Measurements from ENCODE around the gene NAPA.
A peak's percentile ranks its signal among the peaks of the same experiment; 100 is the strongest.

The NAPA gene

GRCh38 chr19:47445937-47446402 is 68.9 kb downstream of the NAPA start:
- Histone ChIP-seq H3K4me3 (ENCODE audit: low read length in 2 of 2) (peak overlapping the region in 1 of 2 donors; percentile 48), H3K9me3 (ENCODE audit: control insufficient read depth in 2 of 2, low read length in 2 of 2) (no peaks in the 10 kb centered on the region), H3K27ac (ENCODE audit: low read depth in 2 of 2, low read length in 2 of 2) (no peak overlapping the region), H3K36me3 (ENCODE audit: control insufficient read depth in 2 of 2, insufficient read depth in 2 of 2, low read length in 2 of 2) (no peaks in the 10 kb centered on the region), H3K9ac (ENCODE audit: low read depth in 1 of 2, low read length in 2 of 2) (no peak overlapping the region), H3K4me1 (ENCODE audit: control insufficient read depth in 2 of 2, insufficient read depth in 2 of 2, low read length in 2 of 2) (peaks cover 0 to 3% of the 10 kb centered on the region in 2 donors), H3K27me3 (ENCODE audit: control insufficient read depth in 2 of 2, insufficient read depth in 2 of 2, low read length in 2 of 2) (peaks cover 46 to 50% of the 10 kb centered on the region in 2 donors)

- Histone ChIP-seq H3K27me3 (ENCODE audit: control insufficient read depth in 2 of 2, insufficient read depth in 2 of 2, low read length in 2 of 2) (peaks cover 44 to 50% of the 10 kb centered on the region in 2 donors), H3K4me1 (ENCODE audit: control insufficient read depth in 2 of 2, insufficient read depth in 2 of 2, low read length in 2 of 2) (peaks cover 0 to 3% of the 10 kb centered on the region in 2 donors), H3K4me3 (ENCODE audit: low read length in 2 of 2) (peak overlapping the region in 1 of 2 donors; percentile 48), H3K9ac (ENCODE audit: low read depth in 1 of 2, low read length in 2 of 2) (no peak overlapping the region), H3K27ac (ENCODE audit: low read depth in 2 of 2, low read length in 2 of 2) (no peak overlapping the region), H3K9me3 (ENCODE audit: control insufficient read depth in 2 of 2, low read length in 2 of 2) (no peaks in the 10 kb centered on the region), H3K36me3 (ENCODE audit: control insufficient read depth in 2 of 2, insufficient read depth in 2 of 2, low read length in 2 of 2) (no peaks in the 10 kb centered on the region)
Measured at GRCh38 chr19:47445527-47445926, 69.3 kb downstream of the NAPA start.

- Histone ChIP-seq H3K4me1 (ENCODE audit: control insufficient read depth in 2 of 2, insufficient read depth in 2 of 2, low read length in 2 of 2) (peaks cover 0 to 3% of the 10 kb centered on the region in 2 donors), H3K9me3 (ENCODE audit: control insufficient read depth in 2 of 2, low read length in 2 of 2) (no peaks in the 10 kb centered on the region), H3K27me3 (ENCODE audit: control insufficient read depth in 2 of 2, insufficient read depth in 2 of 2, low read length in 2 of 2) (peaks cover 38 to 50% of the 10 kb centered on the region in 2 donors), H3K27ac (ENCODE audit: low read depth in 2 of 2, low read length in 2 of 2) (no peak overlapping the region), H3K4me3 (ENCODE audit: low read length in 2 of 2) (no peak overlapping the region), H3K36me3 (ENCODE audit: control insufficient read depth in 2 of 2, insufficient read depth in 2 of 2, low read length in 2 of 2) (no peaks in the 10 kb centered on the region), H3K9ac (ENCODE audit: low read depth in 1 of 2, low read length in 2 of 2) (no peak overlapping the region)
Measured at GRCh38 chr19:47444388-47444821, 70.5 kb downstream of the NAPA start.

DNA sequence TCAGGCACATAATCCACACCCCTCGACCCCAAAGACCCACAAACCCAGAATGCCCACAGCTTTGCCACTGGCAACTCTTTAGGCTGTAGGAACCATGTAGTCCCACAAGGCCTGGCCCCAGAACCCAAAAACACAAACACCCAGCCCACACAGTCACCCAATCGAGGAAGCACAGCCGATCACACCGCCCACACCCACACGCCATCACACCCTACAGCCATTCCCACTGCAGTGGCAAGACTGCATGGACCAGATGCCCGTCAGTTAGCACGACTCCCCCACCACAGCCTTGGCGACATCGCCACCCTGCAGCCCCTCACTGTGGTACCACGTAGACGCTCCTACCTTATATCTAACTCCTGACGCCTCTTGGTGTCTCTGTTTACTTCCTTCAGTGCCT is 71.5 kb downstream of the NAPA start:
- Histone ChIP-seq H3K27me3 (ENCODE audit: control insufficient read depth in 2 of 2, insufficient read depth in 2 of 2, low read length in 2 of 2) (peaks cover 31 to 41% of the 10 kb centered on the region in 2 donors), H3K27ac (ENCODE audit: low read depth in 2 of 2, low read length in 2 of 2) (no peak overlapping the region), H3K9ac (ENCODE audit: low read depth in 1 of 2, low read length in 2 of 2) (no peak overlapping the region), H3K36me3 (ENCODE audit: control insufficient read depth in 2 of 2, insufficient read depth in 2 of 2, low read length in 2 of 2) (no peaks in the 10 kb centered on the region), H3K4me1 (ENCODE audit: control insufficient read depth in 2 of 2, insufficient read depth in 2 of 2, low read length in 2 of 2) (peaks cover 0 to 3% of the 10 kb centered on the region in 2 donors), H3K9me3 (ENCODE audit: control insufficient read depth in 2 of 2, low read length in 2 of 2) (no peaks in the 10 kb centered on the region), H3K4me3 (ENCODE audit: low read length in 2 of 2) (no peak overlapping the region)

- H3K4me3 ChIP-seq (ENCODE audit: low read length in 2 of 2), result no peak overlapping the region
- H3K4me1 ChIP-seq (ENCODE audit: control insufficient read depth in 2 of 2, insufficient read depth in 2 of 2, low read length in 2 of 2), result no peaks in the 10 kb centered on the region
- no peaks in the 10 kb centered on the region for H3K9me3 ChIP-seq (ENCODE audit: control insufficient read depth in 2 of 2, low read length in 2 of 2)
- H3K27ac ChIP-seq (ENCODE audit: low read depth in 2 of 2, low read length in 2 of 2), result no peak overlapping the region
- H3K36me3 ChIP-seq (ENCODE audit: control insufficient read depth in 2 of 2, insufficient read depth in 2 of 2, low read length in 2 of 2), result no peaks in the 10 kb centered on the region
- H3K9ac ChIP-seq (ENCODE audit: low read depth in 1 of 2, low read length in 2 of 2), result no peak overlapping the region
- peaks cover 13 to 19% of the 10 kb centered on the region in 2 donors for H3K27me3 ChIP-seq (ENCODE audit: control insufficient read depth in 2 of 2, insufficient read depth in 2 of 2, low read length in 2 of 2)
Measured at GRCh38 chr19:47438793-47439220, 76.1 kb downstream of the NAPA start.

Data from mucosa of rectum (tissue), 2 donors.